Neural cell (in vitro differentiated cells): ENCODE data around the gene FYB1. TPM values are rescaled to one million over a fixed set of nuclear protein-coding genes. Genes with fewer than 3 reads are reported as not detected.

Experiments used
- H2AFZ ChIP-seq: fragments of 200-600, 300-800 bp; sonication (generic), shearing (Covaris generic); 2 replicates; pipeline ENCODE4 v1.6.0; 2014; ENCODE audit warnings: low read depth, mild to moderate bottlenecking, antibody characterized with exemption, low read length, moderate library complexity
- H3F3A ChIP-seq: fragments of 200-600 bp; shearing (Covaris generic); 2 replicates; pipeline ENCODE4 v1.6.1; 2016; ENCODE audit warnings: mild to moderate bottlenecking, moderate library complexity, mixed read lengths, antibody characterized with exemption, low read length; ENCODE audit not compliant: insufficient read depth, poor library complexity, severe bottlenecking
- H3K27ac ChIP-seq: fragments of 200-600, 300-800 bp; sonication (generic), shearing (Covaris generic); 2 replicates; pipeline ENCODE4 v1.5.1; 2014; ENCODE audit warnings: mild to moderate bottlenecking, low read length, moderate library complexity
- H3K27me3 ChIP-seq: fragments of 300-800, 200-600 bp; sonication (generic), shearing (Covaris generic); 2 replicates; pipeline ENCODE4 v1.6.0; 2014; ENCODE audit warnings: mild to moderate bottlenecking, low read depth, low read length, moderate library complexity; ENCODE audit not compliant: insufficient read depth
- H3K36me3 ChIP-seq: fragments of 300-800, 200-600 bp; sonication (generic), shearing (Covaris generic); 2 replicates; pipeline ENCODE4 v1.5.1; 2014; ENCODE audit warnings: mild to moderate bottlenecking, antibody characterized with exemption, low read length, moderate library complexity; ENCODE audit not compliant: insufficient read depth
- H3K4me2 ChIP-seq: fragments of 300-800, 200-600 bp; sonication (generic), shearing (Covaris generic); 2 replicates; pipeline ENCODE4 v1.6.0; 2014; ENCODE audit warnings: mild to moderate bottlenecking, low read length
- H3K4me3 ChIP-seq: fragments of 300-800, 200-600 bp; sonication (generic), shearing (Covaris generic); 2 replicates; pipeline ENCODE4 v1.5.1; 2014; ENCODE audit warnings: mild to moderate bottlenecking, low read length, moderate library complexity
- H3K79me2 ChIP-seq: fragments of 200-600 bp; shearing (Covaris generic); replicated peaks from 2 replicates; pipeline ENCODE4 v1.6.0; 2014; ENCODE audit warnings: mild to moderate bottlenecking, low read length, moderate library complexity; ENCODE audit not compliant: insufficient read depth
- H3K9ac ChIP-seq: fragments of 300-800, 200-600 bp; sonication (generic), shearing (Covaris generic); 2 replicates; pipeline ENCODE4 v1.6.1; 2016; ENCODE audit warnings: mild to moderate bottlenecking, low read length, mixed read lengths
- H3K9me2 ChIP-seq: fragments of 200-600 bp; shearing (Covaris generic); 2 replicates; pipeline ENCODE4 v1.6.1; 2016; ENCODE audit warnings: mild to moderate bottlenecking, low read length, mixed read lengths; ENCODE audit not compliant: insufficient read depth
- H3K9me3 ChIP-seq: fragments of 200-600, 300-800 bp; sonication (generic), shearing (Covaris generic); 2 replicates; pipeline ENCODE4 v1.6.1; 2016; ENCODE audit warnings: mild to moderate bottlenecking, mixed run types, low read length, moderate library complexity, mixed read lengths
- H4K20me1 ChIP-seq: fragments of 200-600 bp; shearing (Covaris generic); 2 replicates; pipeline ENCODE4 v1.6.1; 2016; ENCODE audit warnings: mild to moderate bottlenecking, mixed run types; ENCODE audit not compliant: insufficient read depth
- CTCF ChIP-seq: fragments of 450-650 bp; IDR thresholded peaks from 2 replicates; pipeline ENCODE4 v1.5.1; 2014; ENCODE audit warnings: antibody characterized with exemption, mild to moderate bottlenecking, moderate library complexity; ENCODE audit not compliant: poor library complexity, severe bottlenecking
- EP300 ChIP-seq: fragments of 450-650 bp; conservative IDR thresholded peaks from 2 replicates; pipeline ENCODE4 v1.6.1; 2014; ENCODE audit warnings: antibody characterized with exemption, mild to moderate bottlenecking, moderate library complexity; ENCODE audit not compliant: poor library complexity, severe bottlenecking
- EZH2 ChIP-seq: fragments of 200-600, 300-800 bp; shearing (Covaris generic), sonication (generic); IDR thresholded peaks from 2 replicates; pipeline ENCODE4 v1.6.1; 2014; ENCODE audit warnings: antibody characterized with exemption, low read length, borderline replicate concordance, mild to moderate bottlenecking; ENCODE audit not compliant: insufficient read depth, poor library complexity, severe bottlenecking
- MXI1 ChIP-seq: fragments of 450-650 bp; conservative IDR thresholded peaks from 2 replicates; pipeline ENCODE4 v1.6.1; 2014; ENCODE audit warnings: antibody characterized with exemption, mild to moderate bottlenecking; ENCODE audit not compliant: poor library complexity, severe bottlenecking
- POLR2AphosphoS5 ChIP-seq: IDR thresholded peaks from 2 replicates; pipeline ENCODE4 v1.6.1; 2012
- RAD21 ChIP-seq: fragments of 450-650 bp; conservative IDR thresholded peaks from 2 replicates; pipeline ENCODE4 v1.6.1; 2014; ENCODE audit warnings: antibody characterized with exemption, mild to moderate bottlenecking, moderate library complexity
- REST ChIP-seq: IDR thresholded peaks from 2 replicates; pipeline ENCODE4 v1.6.1; 2012; ENCODE audit warnings: borderline replicate concordance
- SMC3 ChIP-seq: fragments of 450-650 bp; conservative IDR thresholded peaks from 2 replicates; pipeline ENCODE4 v1.6.1; 2014; ENCODE audit warnings: antibody characterized with exemption, mild to moderate bottlenecking, moderate library complexity; ENCODE audit not compliant: poor library complexity
- TAF1 ChIP-seq: IDR thresholded peaks from 2 replicates; pipeline ENCODE4 v1.6.1; 2012; ENCODE audit warnings: low read depth
- polyA plus RNA-seq: library from polyadenylated mRNA; depleted of rRNA; stranded (reverse); fragments of >200 nt; gene quantifications from 2 replicates; pipeline ENCODE4 v1.2.3, GENCODE V29; 2014

The FYB1 gene
- polyA plus RNA-seq, 1 donor from 2014 or later: not detected

- no peaks in the 10 kb centered on the region for H4K20me1 ChIP-seq
- no peaks in the 10 kb centered on the region for H3K9me2 ChIP-seq
- H3K27ac ChIP-seq: no peak overlapping the region
- no peaks in the 10 kb centered on the region for H3K79me2 ChIP-seq
- no peak overlapping the region for H2AFZ ChIP-seq
- no peaks in the 10 kb centered on the region for H3K27me3 ChIP-seq
- no peak overlapping the region for H3K4me2 ChIP-seq
- no peak overlapping the region for H3K4me3 ChIP-seq
- no peaks in the 10 kb centered on the region for H3F3A ChIP-seq
- TF ChIP-seq RAD21: no peak
- TF ChIP-seq EZH2: no peak
- no peak for TF ChIP-seq MXI1
- no peak for TF ChIP-seq TAF1
- TF ChIP-seq POLR2AphosphoS5: no peak
- TF ChIP-seq EP300: no peak
- no peak for TF ChIP-seq SMC3
- TF ChIP-seq CTCF: no peak
- TF ChIP-seq REST: no peak
- H3K9me3 ChIP-seq: no peaks in the 10 kb centered on the region
- no peak overlapping the region for H3K9ac ChIP-seq
- no peaks in the 10 kb centered on the region for H3K36me3 ChIP-seq
Observed at GRCh38 chr5:39117401-39117800, 102.0 kb downstream of the FYB1 start.

- Histone ChIP-seq H2AFZ (no peak overlapping the region), H3F3A (no peaks in the 10 kb centered on the region), H3K79me2 (no peaks in the 10 kb centered on the region), H3K27me3 (no peaks in the 10 kb centered on the region), H3K9me2 (no peaks in the 10 kb centered on the region), H3K4me2 (no peak overlapping the region), H3K4me3 (no peak overlapping the region), H3K9me3 (no peaks in the 10 kb centered on the region), H3K9ac (no peak overlapping the region), H4K20me1 (no peaks in the 10 kb centered on the region), H3K36me3 (no peaks in the 10 kb centered on the region), H3K27ac (no peak overlapping the region)
- TF ChIP-seq SMC3 (no peak), EP300 (no peak), POLR2AphosphoS5 (no peak), CTCF (no peak), REST (no peak), RAD21 (no peak), EZH2 (no peak), MXI1 (no peak), TAF1 (no peak)
Observed at GRCh38 chr5:39116344-39117170, 102.8 kb downstream of the FYB1 start.
